A549 (cell line): Measurements from ENCODE around the gene ZFP92. TPM values are rescaled to one million over a fixed set of nuclear protein-coding genes. Genes with fewer than 3 reads are reported as not detected.

Experiments
- ATAC-seq, 2 experiments: fragments of 200-7000 bp in 1 of 2; fragments of >200 bp in 1 of 2; cut with Nextera tagmentation in 1 of 2; cut with Tn5 transposase in 1 of 2; 3 replicates each; pipeline versions ENCODE4 v1.8.0 to v1.9.1; 2018 to 2020; ENCODE audit warnings: mild to moderate bottlenecking in 1 of 2, moderate library complexity in 1 of 2
- CTCF ChIA-PET: fragments of 300-600 bp; sonication (Branson Sonifier 250); formaldehyde crosslinking; extraction: SDS; loops from one replicate; lab custom pipeline; 2021; ENCODE audit warnings: antibody characterized with exemption, inconsistent platforms; lab: Yijun Ruan, JAX
- POLR2A ChIA-PET: fragments of 350-600 bp; formaldehyde crosslinking; extraction: SDS; loops from one replicate; lab custom pipeline; 2021; ENCODE audit warnings: antibody characterized with exemption, inconsistent platforms; lab: Yijun Ruan, JAX
- DNase-seq, 2 experiments: peaks; one replicate each; pipeline versions ENCODE4 v3.0.0 to v3.0.0-alpha.2; 2011 to 2016; ENCODE audit warnings: low read depth in 1 of 2, low spot score in 1 of 2
- FAIRE-seq: peaks from 2 replicates; lab custom pipeline; 2011; peaks lifted over from hg19 to GRCh38; lab: Jason Lieb, UNC
- H3K27ac ChIP-seq, 2 experiments: fragments of >200 bp; sonication (Bioruptor Twin); formaldehyde crosslinking; 3 replicates each; pipeline ENCODE4 v1.5.1; 2016 to 2017
- H3K4me1 ChIP-seq: fragments of >200 bp; sonication (Bioruptor Twin); formaldehyde crosslinking; 3 replicates; pipeline ENCODE4 v1.6.1; 2016
- H3K4me2 ChIP-seq: fragments of >200 bp; sonication (Bioruptor Twin); formaldehyde crosslinking; 3 replicates; pipeline ENCODE4 v1.6.1; 2016
- H3K4me3 ChIP-seq: fragments of >200 bp; sonication (Bioruptor Twin); formaldehyde crosslinking; 3 replicates; pipeline ENCODE4 v1.5.1; 2016
- H3K9me3 ChIP-seq: fragments of >200 bp; sonication (Bioruptor Twin); formaldehyde crosslinking; 3 replicates; pipeline ENCODE4 v1.6.1; 2016
- ATOH8 ChIP-seq: fragments of 250-450 bp; sonication (Bioruptor Pico); IDR thresholded peaks from 2 replicates; pipeline ENCODE4 v1.5.0; 2020; ENCODE audit warnings: low read depth, mild to moderate bottlenecking, moderate library complexity
- BCL3 ChIP-seq: fragments of >200 bp; sonication (Bioruptor Twin); formaldehyde crosslinking; IDR thresholded peaks from 3 replicates; pipeline ENCODE4 v1.6.1; 2016
- BHLHE40 ChIP-seq: IDR thresholded peaks from 2 replicates; pipeline ENCODE4 v1.6.1; 2012; ENCODE audit warnings: low read depth, low read length, inconsistent platforms
- CHD2 ChIP-seq: fragments of 150-350 bp; IDR thresholded peaks from 2 replicates; pipeline ENCODE4 v1.6.1; 2014; ENCODE audit warnings: low read length; ENCODE audit not compliant: partially characterized antibody
- CHD4 ChIP-seq: fragments of 200-600 bp; sonication (generic); IDR thresholded peaks from 2 replicates; pipeline ENCODE4 v1.6.1; 2016; ENCODE audit warnings: antibody characterized with exemption, mild to moderate bottlenecking, borderline replicate concordance
- CTCF ChIP-seq: fragments of >200 bp; sonication (Bioruptor Twin); formaldehyde crosslinking; IDR thresholded peaks from 3 replicates; pipeline ENCODE4 v1.5.1; 2016
- ELK1 ChIP-seq: fragments of 150-350 bp; IDR thresholded peaks from 2 replicates; pipeline ENCODE4 v1.6.1; 2014; ENCODE audit warnings: low read depth, mild to moderate bottlenecking, low read length
- EP300 ChIP-seq, 2 experiments: fragments of >200 bp; sonication (Bioruptor Twin); formaldehyde crosslinking; IDR thresholded peaks; 2 replicates in 1 of 2; 3 replicates in 1 of 2; pipeline ENCODE4 v1.6.1; 2016 to 2017
- FOXS1 ChIP-seq: fragments of 250-450 bp; sonication (Bioruptor Pico); IDR thresholded peaks from 2 replicates; pipeline ENCODE4 v1.5.0; 2020; ENCODE audit warnings: mild to moderate bottlenecking, moderate library complexity
- GATA3 ChIP-seq: IDR thresholded peaks from 2 replicates; pipeline ENCODE4 v1.6.1; 2012; ENCODE audit warnings: borderline replicate concordance
- HMGXB4 ChIP-seq: fragments of 250-450 bp; sonication (Bioruptor Pico); IDR thresholded peaks from 2 replicates; pipeline ENCODE4 v1.5.0; 2021; ENCODE audit warnings: mild to moderate bottlenecking, moderate library complexity, borderline replicate concordance
- HOXB5 ChIP-seq: fragments of 250-450 bp; sonication (Bioruptor Pico); IDR thresholded peaks from 2 replicates; pipeline ENCODE4 v1.5.0; 2020; ENCODE audit warnings: mild to moderate bottlenecking, moderate library complexity
- JUNB ChIP-seq: fragments of >200 bp; sonication (Bioruptor Twin); formaldehyde crosslinking; IDR thresholded peaks from 2 replicates; pipeline ENCODE4 v1.6.1; 2016
- KDM1A ChIP-seq: fragments of 200-600 bp; sonication (generic); IDR thresholded peaks from 2 replicates; pipeline ENCODE4 v1.6.1; 2016; ENCODE audit warnings: low read depth, mild to moderate bottlenecking
- KDM5A ChIP-seq: fragments of 200-600 bp; sonication (generic); IDR thresholded peaks from 2 replicates; pipeline ENCODE4 v1.6.1; 2016; ENCODE audit warnings: antibody characterized with exemption, mild to moderate bottlenecking
- MAX ChIP-seq: IDR thresholded peaks from 2 replicates; pipeline ENCODE4 v1.6.1; 2012
- MAZ ChIP-seq: fragments of 150-350 bp; IDR thresholded peaks from 2 replicates; pipeline ENCODE4 v1.6.1; 2014; ENCODE audit warnings: antibody characterized with exemption, low read depth, low read length, borderline replicate concordance
- NR3C1 ChIP-seq: fragments of >200 bp; sonication (Bioruptor Twin); formaldehyde crosslinking; IDR thresholded peaks from 3 replicates; pipeline ENCODE4 v1.6.1; 2017
- PHF8 ChIP-seq: fragments of 200-600 bp; sonication (generic); IDR thresholded peaks from 2 replicates; pipeline ENCODE4 v1.6.1; 2016; ENCODE audit warnings: low read depth, mild to moderate bottlenecking, antibody characterized with exemption, moderate library complexity, borderline replicate concordance
- RARB ChIP-seq: fragments of 250-450 bp; sonication (Bioruptor Pico); IDR thresholded peaks from 2 replicates; pipeline ENCODE4 v1.8.0; 2021; ENCODE audit warnings: mild to moderate bottlenecking, moderate library complexity
- REST ChIP-seq: fragments of 200-600 bp; sonication (generic); IDR thresholded peaks from 2 replicates; pipeline ENCODE4 v1.6.1; 2016; ENCODE audit warnings: antibody characterized with exemption, mild to moderate bottlenecking, moderate library complexity
- TFCP2L1 ChIP-seq: fragments of 250-450 bp; sonication (Bioruptor Pico); IDR thresholded peaks from 2 replicates; pipeline ENCODE4 v1.5.0; 2021; ENCODE audit warnings: mild to moderate bottlenecking
- ZC3H11A ChIP-seq: fragments of 450-650 bp; IDR thresholded peaks from 2 replicates; pipeline ENCODE4 v1.6.1; 2014; ENCODE audit warnings: antibody characterized with exemption, mild to moderate bottlenecking
- WGBS: methylation state at CpG from one replicate; pipeline ENCODE4 v1.1.6; 2017; ENCODE audit errors: missing lambda C conversion rate; 5-methylcytosine and 5-hydroxymethylcytosine counted together
- polyA plus RNA-seq, 4 experiments: library from polyadenylated mRNA; depleted of rRNA in 3 of 4; stranded (reverse); fragments of >200 nt; fragmentation: RNase III in 1 of 4; extraction: RNeasy Plus Mini Kit Qiagen cat#74134 plus additional on column Dnase treatment in 1 of 4; gene quantifications; 2 replicates in 3 of 4; 3 replicates in 1 of 4; pipeline ENCODE4 v1.2.3, GENCODE V29; 2011 to 2017

ZFP92 gene
- polyA plus RNA-seq, 2 of the 4 experiments (the other 2 are of a cell fraction): 0.47 to 0.70 TPM

GRCh38 chrX:153407736-153408135, 3.5 kb upstream of the ZFP92 start:
- Histone ChIP-seq H3K4me2 (no peak overlapping the region), H3K4me1 (no peaks in the 10 kb centered on the region), H3K9me3 (no peaks in the 10 kb centered on the region), H3K27ac (no peak overlapping the region), H3K4me3 (no peak overlapping the region)
- no peak for FAIRE-seq
- CTCF ChIA-PET: no interaction called here
- POLR2A ChIA-PET: no interaction called here
- DNase-seq: no peak
- TF ChIP-seq RARB (CRISPR knock-in tag): no peak
- TF ChIP-seq GATA3: no peak
- TF ChIP-seq ATOH8 (CRISPR knock-in tag): no peak
- no peak for TF ChIP-seq KDM1A
- TF ChIP-seq EP300 (IDR thresholded peaks at IDR 0.05): no peak
- no peak for TF ChIP-seq REST
- TF ChIP-seq JUNB: no peak
- TF ChIP-seq CTCF: no peak
- TF ChIP-seq MAZ: no peak
- no peak for TF ChIP-seq BCL3
- no peak for TF ChIP-seq ELK1
- no peak for TF ChIP-seq HOXB5 (CRISPR knock-in tag)
- TF ChIP-seq CHD2: no peak
- no peak for TF ChIP-seq ZC3H11A
- ATAC-seq: no peak
- 47% methylated on average over 3 of the region's 3 CpGs for WGBS

GRCh38 chrX:153408221-153408721, 3.0 kb upstream of the ZFP92 start:
- DNase-seq (no peak), ATAC-seq (no peak), FAIRE-seq (no peak)
- Histone ChIP-seq H3K4me2 (no peak overlapping the region), H3K4me3 (no peak overlapping the region), H3K27ac (no peak overlapping the region), H3K9me3 (no peaks in the 10 kb centered on the region), H3K4me1 (no peaks in the 10 kb centered on the region)
- WGBS: 72% methylated on average over 7 of the region's 10 CpGs
- ChIA-PET POLR2A (no interaction called here), CTCF (no interaction called here)
- TF ChIP-seq MAX (no peak), CTCF (no peak), KDM5A (no peak), NR3C1 (no peak), TFCP2L1 (no peak), KDM1A (no peak), GATA3 (no peak), FOXS1 (CRISPR knock-in tag) (no peak), CHD4 (no peak), PHF8 (no peak), ZC3H11A (no peak), BHLHE40 (no peak), HMGXB4 (CRISPR knock-in tag) (no peak)
